AG04449 (cell line): ENCODE results near the gene PDSS1.
"Not testable (repeated sequence)": the region's sequence is repeated elsewhere in the genome, so short reads cannot be mapped to it uniquely, and the experiment has no call there.

Source experiments
- CTCF ChIA-PET: fragments of 350-600 bp; formaldehyde crosslinking; extraction: SDS; loops from one replicate; lab custom pipeline; 2021; ENCODE audit warnings: antibody characterized with exemption; lab: Yijun Ruan, JAX
- POLR2A ChIA-PET: fragments of 400-600, 350-600 bp; formaldehyde crosslinking; extraction: SDS; loops from one replicate; lab custom pipeline; 2020; ENCODE audit warnings: antibody characterized with exemption, inconsistent platforms; lab: Yijun Ruan, JAX
- DNase-seq: peaks from one replicate; pipeline ENCODE4 v3.0.0-alpha.2; 2010; ENCODE audit warnings: low read depth, low spot score
- H3K4me3 ChIP-seq: 2 replicates; pipeline ENCODE4 v1.5.1; 2011; ENCODE audit warnings: low read depth, mild to moderate bottlenecking, control low read depth, low read length
- CTCF ChIP-seq: IDR thresholded peaks from one replicate; pipeline ENCODE4 v1.5.1; 2011; ENCODE audit warnings: mild to moderate bottlenecking, moderate library complexity, low read length, control low read depth, inconsistent platforms; ENCODE audit not compliant: insufficient read depth; ENCODE audit errors: missing control alignments

PDSS1 gene

GRCh38 chr10:26780106-26780792, 82.7 kb downstream of the PDSS1 start:
- ChIA-PET POLR2A (interaction anchor here (0.7 kb wide), 1 partner anchor 19 kb away, joined by 3 read pairs; no protein-coding TSS in a partner anchor), CTCF (interaction anchor here (0.8 to 2.1 kb wide), 4 partner anchors 18 to 81 kb away, joined by 3 to 7 read pairs (median 4); partner anchors contain the start of gene ABI1)
- TF ChIP-seq CTCF: no peak
- DNase-seq: no peak
- no peak overlapping the region for H3K4me3 ChIP-seq

GRCh38 chr10:26780793-26781601, 83.5 kb downstream of the PDSS1 start:
- no peak overlapping the region for H3K4me3 ChIP-seq
- peak; percentile 72 for DNase-seq
- TF ChIP-seq CTCF: no peak
- CTCF ChIA-PET: interaction anchor here (0.6 to 2.1 kb wide), 4 partner anchors 17 to 101 kb away, joined by 3 to 7 read pairs (median 4); partner anchors contain the start of gene ABI1
- POLR2A ChIA-PET: interaction anchor here (0.7 kb wide), 1 partner anchor 18 kb away, joined by 3 read pairs; no protein-coding TSS in a partner anchor

- ChIA-PET CTCF (interaction anchor here (0.9 to 2.1 kb wide), 2 partner anchors 9 to 16 kb away, joined by 3 to 6 read pairs; no protein-coding TSS in a partner anchor), POLR2A (interaction anchor here (0.8 kb wide), 1 partner anchor 36 kb away, joined by 3 read pairs; no protein-coding TSS in a partner anchor)
- no peak for TF ChIP-seq CTCF
- H3K4me3 ChIP-seq: no peak overlapping the region
- DNase-seq: no peak
Measured at GRCh38 chr10:26781797-26782196, 84.3 kb downstream of the PDSS1 start.

GRCh38 chr10:26787362-26787761, 89.9 kb downstream of the PDSS1 start:
- POLR2A ChIA-PET: no interaction called here
- CTCF ChIA-PET: no interaction called here
- no peak overlapping the region for H3K4me3 ChIP-seq
- no peak for DNase-seq
- TF ChIP-seq CTCF: no peak

GRCh38 chr10:26789779-26790178, 92.3 kb downstream of the PDSS1 start:
- not testable (repeated sequence) for DNase-seq
- POLR2A ChIA-PET: interaction anchor here (0.7 kb wide), 1 partner anchor 567 kb away, joined by 3 read pairs; no protein-coding TSS in a partner anchor

GRCh38 chr10:26790221-26790995, 92.9 kb downstream of the PDSS1 start:
- ChIA-PET CTCF (interaction anchor here (1.1 to 1.6 kb wide), 3 partner anchors 8 to 16 kb away, joined by 3 to 4 read pairs (median 3); no protein-coding TSS in a partner anchor), POLR2A (interaction anchor here (0.7 kb wide), 1 partner anchor 566 kb away, joined by 3 read pairs; no protein-coding TSS in a partner anchor)
- no peak for DNase-seq
- H3K4me3 ChIP-seq: no peak overlapping the region
- no peak for TF ChIP-seq CTCF

More at GRCh38 chr10:26789779-26790178, 92.3 kb downstream of the PDSS1 start:
- CTCF ChIA-PET: interaction anchor here (1.1 to 1.6 kb wide), 3 partner anchors 8 to 16 kb away, joined by 3 to 4 read pairs (median 3); no protein-coding TSS in a partner anchor
- H3K4me3 ChIP-seq: not testable (repeated sequence)
